ENCODE data around the gene COMT.

The COMT gene

GRCh38 chr22:19992921-19993355 is 51.4 kb downstream of the COMT start:
- peak overlapping the region; percentile 31 for H3K4ac ChIP-seq (ENCODE audit: low read length)
- no peak overlapping the region for H3K14ac ChIP-seq (ENCODE audit: low read length)
- H3K27ac ChIP-seq (replicated peaks; ENCODE audit: low read length): no peak overlapping the region
- H3K79me1 ChIP-seq (ENCODE audit: low read depth, low read length): peaks cover 3% of the 10 kb centered on the region
- no peak overlapping the region for H2BK15ac ChIP-seq (ENCODE audit: low read length)
- H3K9ac ChIP-seq (ENCODE audit: low read depth, low read length, poor library complexity): no peak overlapping the region
- no peak overlapping the region for H4K91ac ChIP-seq (ENCODE audit: low read depth, low read length, poor library complexity)
- peak overlapping the region; percentile 41 for H3K18ac ChIP-seq (ENCODE audit: low read length)
- H3K4me2 ChIP-seq (ENCODE audit: insufficient read depth, low read length, poor library complexity, severe bottlenecking): no peak overlapping the region
- WGBS, 2 donors (ENCODE audit: extremely low coverage in 2 of 2, insufficient read length in 2 of 2, insufficient replicate concordance in 1 of 2): no CpG with 5 or more reads among the region's 6 CpGs
- H3K27me3 ChIP-seq (ENCODE audit: control insufficient read depth in 3 of 3, insufficient read depth in 3 of 3, low read depth in 1 of 3, low read length in 3 of 3): no peaks in the 10 kb centered on the region
- peak overlapping the region; percentile 66 for H2BK12ac ChIP-seq (ENCODE audit: low read length)
- H2BK5ac ChIP-seq (ENCODE audit: low read length): no peak overlapping the region
- no peak overlapping the region for H3K4me3 ChIP-seq (ENCODE audit: low read length in 2 of 2)
- DNase-seq (ENCODE audit: low spot score): no peak
- H2AK5ac ChIP-seq (ENCODE audit: low read depth, low read length): peak overlapping the region; percentile 79
- H2AFZ ChIP-seq (ENCODE audit: low read length): no peak overlapping the region
- no peak overlapping the region for H4K8ac ChIP-seq (ENCODE audit: low read depth, low read length)
- peak overlapping the region; percentile 90 for H2BK120ac ChIP-seq (ENCODE audit: low read depth, low read length)
- H3K36me3 ChIP-seq (replicated peaks in 1 of 2; ENCODE audit: control insufficient read depth in 2 of 2, insufficient read depth in 2 of 2, low read length in 2 of 2): no peaks in the 10 kb centered on the region
- peaks cover 12 to 13% of the 10 kb centered on the region in 2 donors for H3K4me1 ChIP-seq (ENCODE audit: control insufficient read depth in 2 of 2, insufficient read depth in 1 of 2, low read depth in 1 of 2, low read length in 2 of 2)
- H3K23ac ChIP-seq (ENCODE audit: low read depth, low read length, poor library complexity): peak overlapping the region; percentile 83
- H3K9me3 ChIP-seq (replicated peaks in 1 of 2; ENCODE audit: control insufficient read depth in 2 of 2, insufficient read depth in 1 of 2, low read depth in 1 of 2, low read length in 2 of 2): no peaks in the 10 kb centered on the region

- no peak overlapping the region for H3K9ac ChIP-seq (ENCODE audit: low read depth, low read length, poor library complexity)
- H2BK5ac ChIP-seq (ENCODE audit: low read length): no peak overlapping the region
- peak overlapping the region; percentile 23 for H2AK5ac ChIP-seq (ENCODE audit: low read depth, low read length)
- no peak overlapping the region for H2BK12ac ChIP-seq (ENCODE audit: low read length)
- no CpG with 5 or more reads among the region's 7 CpGs for WGBS, 2 donors (ENCODE audit: extremely low coverage in 2 of 2, insufficient read length in 2 of 2, insufficient replicate concordance in 1 of 2)
- H2BK15ac ChIP-seq (ENCODE audit: low read length): no peak overlapping the region
- H3K27me3 ChIP-seq (ENCODE audit: control insufficient read depth in 3 of 3, insufficient read depth in 3 of 3, low read depth in 1 of 3, low read length in 3 of 3): no peaks in the 10 kb centered on the region
- H3K27ac ChIP-seq (replicated peaks; ENCODE audit: low read length): no peak overlapping the region
- no peak overlapping the region for H4K8ac ChIP-seq (ENCODE audit: low read depth, low read length)
- H3K4me2 ChIP-seq (ENCODE audit: insufficient read depth, low read length, poor library complexity, severe bottlenecking): no peak overlapping the region
- H3K23ac ChIP-seq (ENCODE audit: low read depth, low read length, poor library complexity): no peak overlapping the region
- no peak overlapping the region for H2AFZ ChIP-seq (ENCODE audit: low read length)
- no peak overlapping the region for H3K14ac ChIP-seq (ENCODE audit: low read length)
- H3K9me3 ChIP-seq (replicated peaks in 1 of 2; ENCODE audit: control insufficient read depth in 2 of 2, insufficient read depth in 1 of 2, low read depth in 1 of 2, low read length in 2 of 2): no peaks in the 10 kb centered on the region
- H3K18ac ChIP-seq (ENCODE audit: low read length): peak overlapping the region; percentile 49
- no peak overlapping the region for H2BK120ac ChIP-seq (ENCODE audit: low read depth, low read length)
- no peak overlapping the region for H4K91ac ChIP-seq (ENCODE audit: low read depth, low read length, poor library complexity)
- no peaks in the 10 kb centered on the region for H3K36me3 ChIP-seq (replicated peaks in 1 of 2; ENCODE audit: control insufficient read depth in 2 of 2, insufficient read depth in 2 of 2, low read length in 2 of 2)
- DNase-seq (ENCODE audit: low spot score): no peak
- H3K79me1 ChIP-seq (ENCODE audit: low read depth, low read length): peaks cover 3% of the 10 kb centered on the region
- no peak overlapping the region for H3K4me3 ChIP-seq (ENCODE audit: low read length in 2 of 2)
- peaks cover 22 to 23% of the 10 kb centered on the region in 2 donors for H3K4me1 ChIP-seq (ENCODE audit: control insufficient read depth in 2 of 2, insufficient read depth in 1 of 2, low read depth in 1 of 2, low read length in 2 of 2)
- H3K4ac ChIP-seq (ENCODE audit: low read length): no peak overlapping the region
Measured at GRCh38 chr22:19993926-19994325, 52.4 kb downstream of the COMT start.

GRCh38 chr22:19994851-19995610 is 53.5 kb downstream of the COMT start:
- no peak overlapping the region for H2AK5ac ChIP-seq (ENCODE audit: low read depth, low read length)
- H3K4me1 ChIP-seq (ENCODE audit: control insufficient read depth in 2 of 2, insufficient read depth in 1 of 2, low read depth in 1 of 2, low read length in 2 of 2): peaks cover 33 to 34% of the 10 kb centered on the region in 2 donors
- H3K4ac ChIP-seq (ENCODE audit: low read length): no peak overlapping the region
- H3K9me3 ChIP-seq (replicated peaks in 1 of 2; ENCODE audit: control insufficient read depth in 2 of 2, insufficient read depth in 1 of 2, low read depth in 1 of 2, low read length in 2 of 2): no peaks in the 10 kb centered on the region
- H3K27me3 ChIP-seq (ENCODE audit: control insufficient read depth in 3 of 3, insufficient read depth in 3 of 3, low read depth in 1 of 3, low read length in 3 of 3): no peaks in the 10 kb centered on the region
- H3K23ac ChIP-seq (ENCODE audit: low read depth, low read length, poor library complexity): no peak overlapping the region
- H3K27ac ChIP-seq (replicated peaks; ENCODE audit: low read length): no peak overlapping the region
- no peak overlapping the region for H3K14ac ChIP-seq (ENCODE audit: low read length)
- peaks cover 3% of the 10 kb centered on the region for H3K79me1 ChIP-seq (ENCODE audit: low read depth, low read length)
- H2BK5ac ChIP-seq (ENCODE audit: low read length): no peak overlapping the region
- no peak for DNase-seq (ENCODE audit: low spot score)
- H4K8ac ChIP-seq (ENCODE audit: low read depth, low read length): no peak overlapping the region
- no peak overlapping the region for H3K4me3 ChIP-seq (ENCODE audit: low read length in 2 of 2)
- no peak overlapping the region for H2AFZ ChIP-seq (ENCODE audit: low read length)
- no peak overlapping the region for H3K18ac ChIP-seq (ENCODE audit: low read length)
- H2BK12ac ChIP-seq (ENCODE audit: low read length): peak overlapping the region; percentile 17
- H3K9ac ChIP-seq (ENCODE audit: low read depth, low read length, poor library complexity): no peak overlapping the region
- 100% methylated on average over 1 to 4 of the region's 12 CpGs for WGBS, 2 donors (ENCODE audit: extremely low coverage in 2 of 2, insufficient read length in 2 of 2, insufficient replicate concordance in 1 of 2)
- H2BK120ac ChIP-seq (ENCODE audit: low read depth, low read length): no peak overlapping the region
- H4K91ac ChIP-seq (ENCODE audit: low read depth, low read length, poor library complexity): no peak overlapping the region
- peak overlapping the region; percentile 16 for H2BK15ac ChIP-seq (ENCODE audit: low read length)
- H3K36me3 ChIP-seq (replicated peaks in 1 of 2; ENCODE audit: control insufficient read depth in 2 of 2, insufficient read depth in 2 of 2, low read length in 2 of 2): no peaks in the 10 kb centered on the region
- H3K4me2 ChIP-seq (ENCODE audit: insufficient read depth, low read length, poor library complexity, severe bottlenecking): no peak overlapping the region

- Histone ChIP-seq H4K8ac (ENCODE audit: low read depth, low read length) (no peak overlapping the region), H4K91ac (ENCODE audit: low read depth, low read length, poor library complexity) (no peak overlapping the region), H3K4me1 (ENCODE audit: control insufficient read depth in 2 of 2, insufficient read depth in 1 of 2, low read depth in 1 of 2, low read length in 2 of 2) (peaks cover 40 to 41% of the 10 kb centered on the region in 2 donors), H3K4ac (ENCODE audit: low read length) (no peak overlapping the region), H3K9ac (ENCODE audit: low read depth, low read length, poor library complexity) (peak overlapping the region; percentile 34), H3K4me3 (ENCODE audit: low read length in 2 of 2) (no peak overlapping the region), H2AFZ (ENCODE audit: low read length) (no peak overlapping the region), H3K18ac (ENCODE audit: low read length) (no peak overlapping the region), H3K9me3 (replicated peaks in 1 of 2; ENCODE audit: control insufficient read depth in 2 of 2, insufficient read depth in 1 of 2, low read depth in 1 of 2, low read length in 2 of 2) (no peaks in the 10 kb centered on the region), H3K27ac (replicated peaks; ENCODE audit: low read length) (no peak overlapping the region), H3K23ac (ENCODE audit: low read depth, low read length, poor library complexity) (no peak overlapping the region), H3K27me3 (ENCODE audit: control insufficient read depth in 3 of 3, insufficient read depth in 3 of 3, low read depth in 1 of 3, low read length in 3 of 3) (no peaks in the 10 kb centered on the region), H2BK120ac (ENCODE audit: low read depth, low read length) (no peak overlapping the region), H3K36me3 (replicated peaks in 1 of 2; ENCODE audit: control insufficient read depth in 2 of 2, insufficient read depth in 2 of 2, low read length in 2 of 2) (no peaks in the 10 kb centered on the region), H3K14ac (ENCODE audit: low read length) (no peak overlapping the region), H3K4me2 (ENCODE audit: insufficient read depth, low read length, poor library complexity, severe bottlenecking) (no peak overlapping the region), H2BK15ac (ENCODE audit: low read length) (peak overlapping the region; percentile 16), H2BK5ac (ENCODE audit: low read length) (no peak overlapping the region), H3K79me1 (ENCODE audit: low read depth, low read length) (no peaks in the 10 kb centered on the region), H2AK5ac (ENCODE audit: low read depth, low read length) (no peak overlapping the region), H2BK12ac (ENCODE audit: low read length) (peak overlapping the region; percentile 17)
- WGBS, 2 donors (ENCODE audit: extremely low coverage in 2 of 2, insufficient read length in 2 of 2, insufficient replicate concordance in 1 of 2): no CpG with 5 or more reads among the region's 18 CpGs
- DNase-seq (ENCODE audit: low spot score): no peak
Measured at GRCh38 chr22:19995611-19996339, 54.2 kb downstream of the COMT start.

Data from neuronal stem cell (in vitro differentiated cells).